GM18499 (cell line): Measurements from ENCODE around the gene OLIG2.

ENCODE experiments used
- ATAC-seq: cut with Tn5 transposase; IDR thresholded peaks from one replicate; pipeline ENCODE4 v1.9.1; 2021; ENCODE audit warnings: moderate number of reproducible peaks; ENCODE audit not compliant: insufficient read depth, unreplicated experiment

OLIG2 gene

GRCh38 chr21:33019516-33019884, 6.2 kb upstream of the OLIG2 start:
- ATAC-seq, result no peak

GRCh38 chr21:33019885-33020557, 5.7 kb upstream of the OLIG2 start:
- no peak for ATAC-seq

- no peak for ATAC-seq
Observed at GRCh38 chr21:33020558-33021100, 5.1 kb upstream of the OLIG2 start.

- ATAC-seq, result no peak
Observed at GRCh38 chr21:33021150-33021549, 4.6 kb upstream of the OLIG2 start.

- no peak for ATAC-seq
Observed at GRCh38 chr21:33021667-33022066, 4.1 kb upstream of the OLIG2 start.

- no peak for ATAC-seq
Observed at GRCh38 chr21:33022489-33022827, 3.3 kb upstream of the OLIG2 start.

- no peak for ATAC-seq
Observed at GRCh38 chr21:33022828-33023573, 2.7 kb upstream of the OLIG2 start.

GRCh38 chr21:33023574-33024200, 2.0 kb upstream of the OLIG2 start:
- no peak for ATAC-seq

GRCh38 chr21:33024201-33025103, 1.3 kb upstream of the OLIG2 start:
- no peak for ATAC-seq

- no peak for ATAC-seq
Observed at GRCh38 chr21:33025106-33025488, 638 bp upstream of the OLIG2 start.

GRCh38 chr21:33026443-33026858, 716 bp downstream of the OLIG2 start:
- ATAC-seq, result no peak

- no peak for ATAC-seq
Observed at GRCh38 chr21:33026878-33027400, 1.2 kb downstream of the OLIG2 start.

- ATAC-seq, result no peak
Observed at GRCh38 chr21:33027401-33028286, 1.9 kb downstream of the OLIG2 start.

- ATAC-seq, result no peak
Observed at GRCh38 chr21:33028287-33028670, 2.5 kb downstream of the OLIG2 start.

GRCh38 chr21:33028773-33029384, 3.1 kb downstream of the OLIG2 start:
- no peak for ATAC-seq

- no peak for ATAC-seq
Observed at GRCh38 chr21:33029385-33029921, 3.7 kb downstream of the OLIG2 start.

GRCh38 chr21:33029975-33030461, 4.3 kb downstream of the OLIG2 start:
- ATAC-seq, result no peak

- no peak for ATAC-seq
Observed at GRCh38 chr21:33030633-33031032, 4.9 kb downstream of the OLIG2 start.
